ENCODE data around the gene NEDD4.
"Not testable (repeated sequence)": the region's sequence is repeated elsewhere in the genome, so short reads cannot be mapped to it uniquely, and the experiment has no call there.

NEDD4 gene

DNA sequence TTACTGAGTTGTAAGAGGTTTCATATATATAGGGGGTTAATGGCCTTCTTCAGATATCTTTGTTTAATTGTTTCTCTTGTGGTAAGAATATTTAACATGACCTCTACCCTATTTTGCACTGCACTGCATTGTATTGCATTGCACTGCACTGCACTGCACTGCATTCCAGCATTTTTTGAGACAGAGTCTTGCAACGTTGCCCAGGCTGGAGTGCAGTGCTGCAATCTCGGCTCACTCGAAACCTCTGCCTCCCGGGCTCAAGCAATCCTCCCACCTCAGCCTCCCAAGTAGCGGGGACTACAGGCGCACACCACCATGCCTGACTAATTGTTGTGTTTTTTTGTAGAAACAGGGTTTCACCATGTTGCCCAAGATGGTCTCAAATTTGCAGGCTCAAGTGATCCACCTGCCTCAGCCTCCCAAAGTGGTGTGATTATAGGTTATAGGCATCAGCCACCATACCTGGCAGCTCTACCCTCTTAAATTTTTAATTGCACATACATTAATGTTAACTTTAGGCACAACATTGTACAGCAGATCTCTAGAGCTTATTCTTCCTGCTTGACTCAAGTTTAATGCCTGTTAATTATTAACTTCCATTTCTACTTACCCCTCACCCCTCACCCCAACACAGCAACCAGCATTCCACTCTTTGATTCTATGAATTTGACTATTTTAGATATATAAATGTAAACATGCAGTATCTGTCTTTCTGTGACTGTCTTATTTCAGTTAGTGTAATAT, 38.4 kb downstream of the NEDD4 start:
- ATAC-seq = no peak

DNA sequence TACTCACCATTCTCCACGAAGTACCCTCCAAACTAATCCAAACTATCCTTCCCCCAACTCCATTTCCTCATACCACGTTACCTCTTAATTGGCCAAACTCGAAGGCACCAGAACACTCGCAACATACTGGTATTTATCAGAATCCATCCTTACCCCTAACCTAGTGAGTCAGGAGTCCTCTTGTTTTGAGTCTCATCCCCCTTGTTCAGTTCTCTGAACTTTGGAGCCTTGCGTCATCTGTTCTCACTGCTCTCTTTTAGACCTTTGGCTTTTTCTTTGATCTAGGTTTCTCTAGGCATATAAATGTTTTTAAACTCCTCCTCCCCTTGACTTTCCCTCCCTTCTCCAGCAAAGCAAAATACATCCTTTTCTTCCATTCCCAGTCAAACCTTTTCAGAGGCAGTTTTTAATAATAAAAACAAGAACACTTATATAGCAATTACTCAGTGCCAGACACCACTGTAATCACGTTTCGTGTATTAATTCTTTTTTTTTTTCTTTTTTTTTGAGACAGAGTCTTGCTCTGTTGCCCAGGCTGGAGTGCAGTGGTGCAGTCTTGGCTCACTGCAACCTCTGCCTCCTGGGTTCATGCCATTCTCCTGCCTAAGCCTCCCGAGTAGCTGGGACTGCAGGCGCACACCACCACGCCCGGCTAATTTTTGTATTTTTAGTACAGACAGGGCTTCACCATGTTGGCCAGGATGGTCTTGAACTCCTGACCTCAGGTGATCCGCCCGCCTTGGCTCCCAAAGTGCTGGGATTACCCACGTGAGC, 40.7 kb downstream of the NEDD4 start:
- not testable (repeated sequence) for ATAC-seq

DNA sequence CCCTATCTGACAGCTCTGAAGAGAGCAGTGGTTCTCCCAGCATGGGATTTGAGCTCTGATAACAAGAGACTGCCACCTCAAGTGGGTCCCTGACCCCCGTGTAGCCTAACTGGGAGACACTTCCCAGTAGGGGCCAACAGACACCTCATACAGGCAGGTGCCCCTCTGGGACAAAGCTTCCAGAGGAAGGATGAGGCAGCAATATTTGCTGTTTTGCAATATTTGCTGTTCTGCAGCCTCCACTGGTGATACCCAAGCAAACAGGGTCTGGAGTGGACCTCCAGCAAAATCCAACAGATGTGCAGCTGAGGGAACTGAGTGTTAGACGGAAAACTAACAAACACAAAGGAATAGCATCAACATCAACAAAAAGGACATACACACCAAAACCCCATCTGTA, 48.8 kb downstream of the NEDD4 start:
- not testable (repeated sequence) for ATAC-seq

DNA sequence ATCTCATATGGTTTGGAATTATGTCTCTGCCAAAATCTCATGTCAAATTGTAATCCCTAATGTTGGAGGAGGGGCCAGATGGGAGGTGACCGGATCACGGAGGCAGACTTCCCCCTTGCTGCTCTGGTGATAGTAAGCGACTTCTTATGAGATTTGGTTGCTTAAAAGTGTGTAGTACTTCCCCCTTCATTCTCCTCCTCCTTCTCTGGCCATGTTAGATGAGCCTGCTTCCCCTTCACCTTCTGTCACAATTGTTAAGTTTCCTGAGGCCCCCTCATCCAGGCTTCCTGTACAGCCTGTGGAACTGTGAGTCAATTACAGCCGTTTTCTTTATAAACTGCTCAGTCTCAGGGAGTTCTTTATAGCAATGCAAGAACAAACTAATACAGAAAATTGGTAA, 51.1 kb downstream of the NEDD4 start:
- ATAC-seq = no peak

DNA sequence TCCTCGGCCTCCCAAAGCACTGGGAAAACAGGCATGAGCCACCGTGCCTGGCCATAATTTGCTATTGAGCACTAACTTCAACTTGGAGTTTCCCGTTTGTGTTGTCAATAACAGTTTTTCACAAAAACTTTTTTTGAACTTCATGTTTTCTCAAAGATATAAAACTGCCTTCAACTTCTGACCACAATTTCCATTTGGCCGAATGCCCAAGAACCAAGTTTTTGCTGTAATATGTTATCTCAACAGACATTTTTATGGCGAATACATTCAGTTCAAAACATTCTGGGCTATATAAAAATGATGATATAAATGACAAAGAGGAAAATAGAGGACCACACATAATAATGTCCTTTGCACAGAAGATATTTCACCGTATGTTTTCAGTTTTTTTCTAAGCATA, 56.4 kb downstream of the NEDD4 start:
- no peak for ATAC-seq

DNA sequence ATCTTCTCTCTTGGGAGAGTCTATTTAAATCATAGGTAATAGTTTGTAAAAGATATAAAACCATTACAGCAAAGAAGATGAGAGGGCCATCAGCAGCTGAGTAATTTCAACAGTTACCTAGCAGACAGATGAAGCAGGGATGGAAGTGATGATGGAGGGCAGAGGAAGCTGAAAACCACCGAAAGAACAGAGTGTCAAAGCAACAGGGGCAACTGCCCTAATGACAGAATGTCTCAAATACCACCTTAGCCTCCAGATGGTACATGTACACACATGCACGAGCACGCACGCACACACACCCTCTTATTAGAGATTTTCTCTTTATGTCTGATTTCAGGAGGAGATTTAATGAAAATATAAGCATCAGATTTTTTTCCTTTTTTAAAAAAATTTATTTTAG, 64.5 kb downstream of the NEDD4 start:
- no peak for ATAC-seq

DNA sequence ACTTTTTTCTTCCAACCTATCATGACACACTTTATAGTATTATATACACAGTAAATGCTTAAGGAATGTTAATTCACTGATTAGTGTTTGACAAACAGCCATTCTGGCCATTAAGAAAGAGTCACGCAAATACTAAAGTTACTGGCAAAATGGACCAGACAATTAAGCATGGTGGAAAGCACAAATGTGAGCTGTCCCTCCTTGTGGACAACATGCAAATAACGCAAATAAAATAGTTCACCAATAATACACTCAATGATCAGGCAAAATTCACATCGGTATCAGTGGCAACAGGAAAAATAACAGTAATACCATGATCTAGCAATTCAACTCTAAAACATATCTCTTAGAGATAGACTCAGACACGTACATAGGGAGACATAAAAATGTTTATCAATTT, 71.7 kb downstream of the NEDD4 start:
- ATAC-seq = no peak

DNA sequence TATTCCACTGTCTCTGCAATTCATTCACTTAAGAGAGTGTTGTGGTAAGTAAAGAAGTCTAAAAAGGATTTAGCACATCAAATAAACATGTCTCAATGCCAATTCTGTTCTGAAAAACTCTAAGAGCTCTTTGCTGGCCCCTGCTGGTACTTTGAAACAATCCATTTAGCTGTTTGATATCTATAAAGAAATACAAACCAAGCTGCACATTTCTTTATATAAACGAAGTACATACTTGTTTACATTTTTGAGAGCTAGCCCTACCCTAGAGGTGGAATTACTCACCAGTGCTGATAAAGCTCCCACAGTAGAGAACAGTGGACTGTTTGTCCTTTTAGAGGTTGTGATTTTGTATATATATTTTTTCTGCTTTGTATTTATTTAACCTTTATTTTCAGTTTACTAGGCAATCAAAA, 75.5 kb downstream of the NEDD4 start:
- no peak for ATAC-seq

- peak in 1 of 2 donors; percentile 41 for ATAC-seq
These were observed 76.6 kb downstream of the NEDD4 start for GRCh38 chr15:55916666-55917409.

- no peak for ATAC-seq
These were observed 77.4 kb downstream of the NEDD4 start for GRCh38 chr15:55915876-55916567.

- ATAC-seq = no peak
These were observed 78.2 kb downstream of the NEDD4 start for GRCh38 chr15:55915221-55915620.

GRCh38 chr15:55914446-55914845, 79.0 kb downstream of the NEDD4 start:
- ATAC-seq = no peak

GRCh38 chr15:55912982-55913381, 80.4 kb downstream of the NEDD4 start:
- ATAC-seq = no peak

DNA sequence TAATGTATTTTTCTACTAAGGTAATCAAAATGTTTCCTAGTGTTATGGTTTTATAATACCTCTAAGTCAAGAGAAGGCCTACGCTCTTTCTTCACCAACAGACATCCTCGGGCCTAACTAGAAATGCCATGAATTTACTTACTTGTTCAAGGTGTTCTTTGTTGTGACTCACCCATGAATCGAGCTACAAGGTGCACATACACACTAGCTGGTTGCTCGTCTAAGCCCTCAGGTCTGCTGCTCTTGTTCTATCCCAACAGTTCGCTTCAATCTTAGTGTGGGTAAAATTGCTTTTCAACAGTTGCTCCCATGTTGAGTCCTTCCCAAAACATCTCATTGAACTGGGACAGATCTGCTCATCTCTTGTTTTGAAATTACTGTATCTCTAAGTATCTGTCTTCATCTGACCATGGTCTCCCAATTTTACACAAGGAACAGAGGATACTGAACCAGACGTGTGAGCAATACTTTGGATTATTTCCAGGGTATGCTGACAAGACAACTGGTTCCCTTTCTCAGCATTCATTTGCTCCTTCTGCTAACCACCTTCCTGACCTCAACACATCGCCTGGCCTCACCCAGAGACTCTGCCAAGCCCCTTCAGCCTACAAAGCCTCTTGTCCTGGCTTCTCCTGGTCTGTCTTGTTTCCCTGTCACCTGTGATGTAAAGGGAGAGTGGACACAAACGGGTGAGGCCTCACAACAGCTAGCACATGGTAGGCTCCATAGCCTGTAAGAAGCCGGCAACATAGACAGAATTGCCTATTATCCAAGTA, 84.2 kb downstream of the NEDD4 start:
- no peak for ATAC-seq

GRCh38 chr15:55907797-55908196, 85.6 kb downstream of the NEDD4 start:
- no peak for ATAC-seq

DNA sequence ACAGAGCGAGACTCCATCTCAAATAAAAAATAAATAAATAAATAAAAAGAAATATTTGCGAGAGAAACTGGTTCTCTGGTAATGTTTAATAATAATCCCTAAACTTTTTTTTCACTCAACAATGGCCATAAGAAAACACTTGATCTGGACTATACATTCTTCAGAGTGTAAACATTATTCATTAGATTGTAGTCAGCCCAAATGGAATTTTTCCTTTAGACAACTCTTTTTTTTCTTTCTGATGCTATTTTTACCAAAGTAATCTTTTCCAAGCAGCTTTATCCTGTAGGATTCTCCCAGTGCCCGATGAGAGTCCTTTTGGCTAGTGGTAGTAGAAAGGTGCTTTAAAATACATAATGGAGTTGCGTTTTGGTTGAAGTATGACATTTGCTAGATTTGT, 90.4 kb downstream of the NEDD4 start:
- ATAC-seq = no peak

DNA sequence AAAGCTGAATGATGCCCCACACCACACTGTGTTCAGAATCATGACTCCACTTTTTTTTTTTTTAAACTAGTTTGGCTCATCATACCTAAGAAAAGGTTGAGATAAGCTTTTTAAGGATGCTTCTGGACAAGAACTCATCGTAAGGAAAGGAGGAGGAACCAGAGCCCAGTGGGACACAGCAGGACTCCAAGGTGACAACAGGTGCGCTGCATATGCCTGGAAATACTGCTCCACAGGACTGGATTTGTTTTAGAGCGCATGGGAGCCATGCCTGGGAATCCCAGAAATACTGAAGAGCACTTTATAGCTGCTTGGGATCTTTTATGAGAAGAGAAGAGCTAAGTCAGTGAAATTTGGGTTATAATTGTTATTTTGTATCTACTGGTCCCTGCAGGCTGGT, 93.4 kb downstream of the NEDD4 start:
- no peak for ATAC-seq

DNA sequence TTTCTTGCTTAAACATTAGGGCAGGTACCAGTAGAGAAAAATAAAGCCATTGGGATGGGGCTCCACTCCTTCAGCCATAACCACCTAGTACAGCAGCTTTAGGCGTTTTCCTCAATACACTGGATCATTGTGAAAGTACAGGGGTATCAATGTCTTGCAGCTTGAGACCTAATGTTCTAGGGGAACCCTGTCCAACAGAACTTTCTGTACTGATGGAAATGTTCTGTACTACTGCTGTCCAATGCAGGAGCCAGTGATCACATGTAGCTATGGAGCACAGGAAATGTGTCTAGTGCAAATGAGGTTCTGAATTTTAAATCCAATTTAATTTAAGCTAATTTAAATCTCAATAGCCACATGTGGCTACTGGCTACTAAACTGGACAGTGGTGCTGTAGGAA, 93.9 kb downstream of the NEDD4 start:
- no peak for ATAC-seq

- ATAC-seq = no peak
These were observed 95.7 kb downstream of the NEDD4 start for GRCh38 chr15:55897560-55898336.

GRCh38 chr15:55894399-55894965, 98.9 kb downstream of the NEDD4 start:
- no peak for ATAC-seq

- no peak for ATAC-seq
These were observed 99.6 kb downstream of the NEDD4 start for GRCh38 chr15:55893852-55894251.
